HG02759 (cell line): ENCODE data around the gene FBXO36.
A peak's percentile ranks its signal among the peaks of the same experiment; 100 is the strongest.
"Not testable (repeated sequence)": the region's sequence is repeated elsewhere in the genome, so short reads cannot be mapped to it uniquely, and the experiment has no call there.

Experiments used
- ATAC-seq: cut with Tn5 transposase; IDR thresholded peaks from one replicate; pipeline ENCODE4 v1.9.1; 2021; ENCODE audit warnings: mild to moderate bottlenecking, moderate library complexity; ENCODE audit not compliant: unreplicated experiment

Gene FBXO36

DNA sequence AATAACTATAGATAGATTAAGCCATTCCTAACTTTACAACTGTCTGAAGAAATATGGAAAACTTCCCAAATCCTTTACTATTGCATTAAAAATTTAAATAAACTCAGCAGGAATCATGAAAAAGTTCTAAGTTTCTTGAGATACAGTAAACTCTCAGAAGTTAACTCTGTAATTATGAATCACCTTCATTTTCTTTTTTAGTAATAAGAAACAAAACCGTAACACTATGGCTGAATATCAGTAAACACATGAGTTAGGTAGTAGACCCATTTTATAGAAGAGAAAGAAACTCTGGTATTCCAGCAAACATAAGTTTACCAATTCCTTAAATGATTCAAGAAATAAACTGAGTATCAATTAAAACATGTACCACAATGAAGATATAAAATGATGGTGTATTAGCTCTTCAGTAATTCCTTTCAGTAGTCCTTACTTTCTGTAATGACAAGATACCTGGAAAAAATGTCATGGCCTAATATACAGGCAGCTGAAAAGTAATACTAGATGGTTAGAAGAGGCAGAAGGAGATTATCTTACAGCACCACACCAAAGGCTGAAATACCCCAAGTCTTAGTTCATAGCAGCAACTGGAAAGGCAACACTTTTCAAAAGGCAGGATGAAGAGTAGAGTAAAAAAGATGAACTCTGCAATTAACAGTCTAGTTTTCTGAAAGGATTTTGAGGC, 12.0 kb upstream of the FBXO36 start:
- ATAC-seq = peak; percentile 35

DNA sequence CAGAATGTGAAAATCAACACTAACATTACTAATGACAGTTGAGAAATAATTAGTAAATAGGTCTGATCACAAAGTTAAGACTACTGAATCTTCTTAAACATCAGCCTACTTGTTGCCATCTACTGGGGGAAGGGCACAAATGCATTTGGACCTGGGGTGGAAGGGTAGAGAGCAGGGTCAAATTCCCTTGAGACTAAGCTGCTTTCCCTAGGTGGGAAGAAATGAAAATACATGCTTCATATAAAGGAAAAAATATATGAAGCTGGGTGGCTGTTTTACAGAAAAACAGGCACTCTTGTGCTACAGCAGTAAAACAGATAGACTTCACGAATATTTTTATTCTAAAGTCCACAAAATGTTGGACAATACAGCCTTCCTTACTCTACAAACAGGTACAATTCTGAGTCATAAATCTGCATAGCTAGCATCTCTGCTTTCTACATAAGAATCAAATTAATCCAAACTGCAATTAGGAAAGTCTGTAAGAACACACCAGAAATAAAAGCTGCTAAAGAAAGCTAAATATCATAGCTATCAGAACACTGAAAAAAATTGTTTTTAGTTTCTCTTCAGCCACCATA, 11.4 kb upstream of the FBXO36 start:
- peak; percentile 81 for ATAC-seq

DNA sequence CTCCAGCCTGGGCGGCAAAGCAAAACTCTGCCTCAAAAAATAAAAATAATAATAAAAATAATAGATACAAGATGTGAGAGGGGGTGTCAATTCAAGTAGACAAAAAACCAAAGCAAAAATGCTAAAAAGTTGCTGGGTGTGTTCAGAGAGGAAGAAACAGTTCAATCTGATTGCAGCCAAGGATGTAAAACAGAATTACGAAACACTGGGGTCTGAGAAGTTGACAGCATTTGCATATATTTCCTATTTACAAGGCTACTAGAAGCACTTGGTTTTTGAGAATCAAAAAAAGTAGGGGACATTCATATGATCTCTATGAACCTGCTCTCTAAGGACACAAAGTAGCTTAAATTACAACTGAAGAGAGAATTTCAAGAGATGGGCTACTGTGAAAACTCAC, 8.1 kb upstream of the FBXO36 start:
- ATAC-seq = no peak

DNA sequence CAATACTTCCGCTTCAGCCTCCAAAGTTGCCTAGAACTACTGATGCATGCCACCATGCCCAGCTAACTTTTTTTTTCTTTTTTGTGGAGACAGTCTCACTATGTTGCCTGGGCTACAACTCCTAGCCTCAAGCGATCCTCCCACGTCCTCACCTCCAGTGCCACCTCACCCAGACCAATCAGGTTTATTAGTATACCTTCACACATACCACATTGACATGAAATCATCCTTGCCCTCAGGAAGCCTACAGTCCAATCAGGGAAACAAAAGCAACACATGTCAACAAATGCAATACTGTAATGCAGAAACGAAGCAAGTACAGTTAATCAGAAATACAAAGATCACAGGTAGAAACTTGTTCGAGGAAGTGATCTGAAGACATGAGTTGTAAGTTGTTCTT, 4.5 kb upstream of the FBXO36 start:
- no peak for ATAC-seq

DNA sequence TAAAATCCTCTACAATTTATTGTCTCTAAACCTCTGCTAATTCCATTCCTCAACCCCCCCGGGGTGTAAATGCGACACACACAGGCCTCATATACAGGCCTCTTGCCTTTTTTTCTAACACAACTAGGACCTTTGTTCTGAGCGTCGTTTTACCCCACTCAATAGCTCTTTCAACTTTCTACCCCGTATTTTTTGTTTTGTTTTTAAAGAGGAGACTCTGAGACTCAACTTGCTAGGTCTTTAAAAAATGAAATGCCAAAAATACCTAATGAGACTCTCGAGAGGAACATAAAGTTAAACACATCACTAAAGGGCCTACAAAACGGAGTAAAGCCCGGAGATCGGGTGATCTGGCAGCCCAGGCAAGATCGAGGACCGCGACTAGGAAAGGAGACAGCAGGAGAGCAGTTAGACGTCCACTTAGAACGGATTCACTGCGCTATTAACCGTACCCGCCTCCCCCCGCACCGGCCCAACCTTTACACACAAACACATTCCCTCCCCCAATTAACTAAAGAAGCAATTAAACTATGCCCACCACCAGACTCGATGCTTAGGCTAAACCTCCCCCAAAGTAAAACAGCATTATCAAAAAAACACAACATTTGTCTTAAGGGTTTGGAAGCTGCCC, 2.2 kb upstream of the FBXO36 start:
- ATAC-seq = no peak

DNA sequence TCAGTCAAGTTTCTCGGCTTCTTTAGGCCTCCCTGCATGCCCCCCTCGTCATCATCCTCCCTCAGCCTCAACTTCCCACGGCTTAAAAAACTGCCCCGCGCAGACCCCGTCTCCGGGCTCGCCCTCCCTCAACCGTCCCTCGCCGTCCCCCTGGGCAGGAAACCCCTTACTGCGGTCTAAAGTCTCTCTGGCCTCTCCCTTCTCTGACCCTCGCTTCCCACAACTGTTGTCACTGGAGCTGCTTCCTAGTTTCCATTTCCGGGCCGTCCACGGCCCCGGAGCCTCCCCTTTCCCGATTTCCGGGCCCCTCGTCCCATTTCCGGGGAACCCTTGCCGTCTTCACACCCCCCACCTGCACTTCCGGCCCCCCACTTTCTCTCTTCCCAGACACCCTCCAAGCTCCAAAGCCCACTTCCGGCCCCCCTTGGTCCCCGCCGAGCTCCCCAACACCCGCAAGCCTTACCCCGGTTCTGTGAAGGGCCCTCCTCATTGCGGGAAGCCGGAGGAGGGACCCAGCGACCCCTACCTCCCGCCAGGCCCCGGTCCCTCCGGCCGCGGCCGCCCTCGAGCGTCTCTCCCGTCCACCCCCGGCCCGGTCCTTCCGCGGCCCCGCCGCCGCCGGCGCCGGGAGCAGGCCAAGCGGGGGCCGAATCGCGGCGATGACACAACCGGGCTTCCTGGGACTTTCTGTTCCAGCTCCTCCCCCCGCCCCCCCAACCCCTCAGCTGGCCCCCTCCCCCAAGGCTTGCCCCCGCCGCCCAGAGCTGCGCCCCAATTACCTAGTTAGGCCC, 1.0 kb upstream of the FBXO36 start:
- ATAC-seq = peak; percentile 27

DNA sequence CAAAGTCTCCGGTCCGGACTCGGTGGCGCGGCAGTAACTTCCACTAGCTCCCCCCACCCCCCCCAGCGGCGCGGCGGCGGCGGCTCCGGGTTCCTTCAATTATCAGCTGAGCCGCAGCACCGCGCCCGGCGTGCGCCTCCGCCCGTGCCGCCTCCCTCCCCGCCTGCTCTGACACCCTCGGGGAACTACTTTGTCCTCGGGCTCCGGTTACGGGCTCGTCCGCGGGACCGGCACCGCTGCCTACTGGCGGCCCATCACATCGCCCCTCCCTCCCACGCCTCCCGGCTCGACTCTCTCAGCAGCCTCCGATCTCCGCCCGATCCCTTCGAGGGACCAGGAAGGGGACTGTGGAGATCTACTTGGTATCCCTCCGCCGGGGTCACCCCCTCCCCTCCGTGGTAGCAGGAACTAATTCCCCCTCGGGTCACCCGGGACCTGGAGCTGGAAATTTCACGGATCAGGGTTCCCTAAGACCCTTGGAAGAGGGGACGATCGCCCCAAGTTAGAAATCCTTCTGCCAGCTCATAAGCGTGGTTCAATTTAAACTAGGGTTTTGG, 333 bp upstream of the FBXO36 start, which contains the start of gene TRIP12:
TSS of gene TRIP12 (minus strand) at position 118 of the 557 bp plus-strand sequence. CDS start 41,930 bp downstream, outside the sequence.
- peak; percentile 73 for ATAC-seq

DNA sequence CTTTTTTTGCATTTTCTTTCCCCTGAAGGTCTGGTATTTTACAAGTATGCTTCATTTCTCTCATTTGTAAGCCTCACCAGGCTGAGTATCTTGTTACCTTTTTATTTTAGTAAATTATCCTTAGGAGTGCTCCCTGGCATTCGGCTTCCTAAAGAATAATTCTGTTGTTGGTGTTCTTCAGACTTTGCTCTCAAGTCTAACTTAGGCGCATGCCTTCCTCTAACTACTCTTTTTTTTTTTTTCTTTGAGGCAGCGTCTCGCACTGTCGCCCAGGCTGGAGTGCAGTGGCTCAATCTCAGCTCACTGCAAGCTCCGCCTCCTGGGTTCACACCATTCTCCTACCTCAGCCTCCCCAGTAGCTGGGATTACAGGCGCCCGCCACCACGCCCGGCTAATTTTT, 2.2 kb downstream of the FBXO36 start:
- not testable (repeated sequence) for ATAC-seq

DNA sequence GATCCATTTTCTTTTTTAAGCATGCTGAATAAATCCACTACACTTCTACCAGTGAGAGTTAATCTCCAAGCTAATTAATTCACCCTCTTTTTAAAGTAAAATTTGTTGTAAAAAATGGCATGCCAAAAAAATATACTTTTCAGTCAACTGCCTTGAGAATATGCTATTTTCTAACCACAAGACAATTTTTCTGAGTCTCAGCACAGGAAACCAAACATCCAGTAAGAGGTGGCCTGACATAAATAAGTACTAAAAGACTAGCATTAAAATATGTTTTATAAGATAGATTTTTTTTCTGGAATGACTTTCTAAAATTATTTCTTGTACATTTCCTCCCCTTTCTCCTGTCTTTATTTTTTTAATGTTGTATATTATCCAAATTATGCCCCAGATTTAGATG, 2.9 kb downstream of the FBXO36 start:
- no peak for ATAC-seq

DNA sequence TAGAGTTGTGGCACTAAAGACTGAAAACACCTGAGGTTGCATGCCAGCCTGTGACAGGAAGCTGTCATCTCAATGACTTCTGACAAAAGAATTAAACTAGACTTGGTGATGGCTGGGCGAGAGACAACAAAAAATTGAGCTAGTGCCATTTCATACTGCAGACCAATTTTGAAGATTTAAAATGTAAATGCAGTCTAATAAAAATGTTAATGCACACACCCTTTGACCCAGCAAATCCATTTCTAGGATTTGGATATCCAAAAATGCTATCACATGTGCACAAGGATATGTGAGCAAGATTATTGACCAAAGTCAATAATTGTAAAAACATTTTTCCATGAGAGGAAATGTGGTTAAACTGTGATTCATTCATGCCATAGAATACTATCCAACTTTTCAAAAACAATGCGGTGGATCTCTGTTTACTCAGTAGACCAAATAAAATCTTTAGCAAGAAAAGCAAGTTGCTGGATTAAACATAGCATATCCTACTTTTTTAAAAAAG, 5.6 kb downstream of the FBXO36 start:
- no peak for ATAC-seq

DNA sequence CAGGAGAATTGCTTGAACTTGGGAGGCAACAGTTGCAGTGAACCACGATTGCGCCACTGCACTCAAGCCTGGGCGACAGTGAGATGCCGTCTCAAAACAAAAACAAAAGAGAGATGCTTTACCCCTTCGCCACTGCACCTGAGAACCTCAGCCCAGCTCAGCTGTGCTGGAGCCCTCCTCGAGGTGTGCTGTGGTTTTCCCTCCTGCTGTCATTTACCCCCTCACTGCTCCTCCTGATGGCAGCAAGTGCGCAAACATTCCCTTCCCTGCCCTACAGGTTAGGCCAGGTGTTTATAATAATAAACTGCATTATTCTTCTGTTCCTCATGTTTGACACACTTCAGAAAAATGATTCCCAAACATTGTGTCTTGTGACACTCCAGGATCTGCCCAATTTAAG, 8.4 kb downstream of the FBXO36 start:
- ATAC-seq = no peak

DNA sequence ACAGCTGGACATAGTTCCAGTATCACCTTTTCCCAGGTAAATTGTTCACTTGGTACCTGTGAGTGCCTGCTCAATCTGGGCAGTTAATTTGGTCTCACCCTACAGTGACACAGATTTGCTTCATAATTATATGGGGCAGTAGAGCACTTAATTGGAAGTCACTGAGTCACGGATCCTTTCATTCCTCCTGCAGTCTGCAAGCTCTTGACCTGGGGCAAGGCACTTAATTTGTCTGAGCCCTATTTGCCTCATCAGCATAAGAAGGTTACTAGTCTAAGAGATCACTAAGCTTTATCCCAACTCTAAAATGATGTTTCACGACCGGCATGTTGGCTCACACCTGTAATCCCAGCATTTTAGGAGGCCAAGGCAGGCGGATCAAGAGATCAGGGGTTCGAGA, 8.9 kb downstream of the FBXO36 start:
- no peak for ATAC-seq

DNA sequence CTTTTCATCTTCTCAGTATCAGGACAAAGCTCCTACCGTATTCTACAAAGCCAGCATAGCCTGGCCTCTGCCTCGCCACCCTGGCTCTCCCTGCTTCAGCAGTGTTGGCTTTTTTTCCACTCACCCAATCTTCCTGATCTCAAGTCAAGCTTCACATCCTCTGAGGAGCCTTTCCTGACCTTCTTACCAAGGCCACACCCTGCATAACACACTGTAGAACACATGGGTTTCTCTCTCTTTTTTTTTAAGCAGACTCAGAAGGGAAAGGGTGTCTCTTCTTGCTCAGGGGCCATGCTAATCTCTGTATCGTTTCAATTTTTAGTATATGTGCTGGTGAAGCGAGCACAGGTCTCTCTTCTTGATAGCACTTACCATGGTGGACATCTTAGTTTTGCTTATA, 15.2 kb downstream of the FBXO36 start:
- no peak for ATAC-seq

DNA sequence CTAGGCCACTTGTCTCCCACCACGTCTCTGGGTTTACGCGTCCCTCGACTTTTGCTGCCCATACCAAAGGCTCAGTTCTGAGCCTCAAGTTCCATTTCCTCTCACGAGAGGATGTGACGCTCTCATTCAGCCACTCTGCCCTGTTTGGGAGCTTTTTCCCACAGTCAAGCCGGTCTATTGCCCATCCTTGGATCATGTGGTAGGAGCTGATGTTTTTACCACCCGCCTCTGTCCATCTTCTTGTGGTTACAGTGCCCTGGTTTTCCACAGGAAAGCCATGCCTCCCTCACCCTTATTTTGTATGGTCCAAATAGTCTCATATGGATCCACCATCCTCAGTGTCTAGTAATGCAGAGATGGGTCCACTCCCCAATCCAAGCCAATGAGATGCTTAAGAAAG, 20.4 kb downstream of the FBXO36 start:
- no peak for ATAC-seq

DNA sequence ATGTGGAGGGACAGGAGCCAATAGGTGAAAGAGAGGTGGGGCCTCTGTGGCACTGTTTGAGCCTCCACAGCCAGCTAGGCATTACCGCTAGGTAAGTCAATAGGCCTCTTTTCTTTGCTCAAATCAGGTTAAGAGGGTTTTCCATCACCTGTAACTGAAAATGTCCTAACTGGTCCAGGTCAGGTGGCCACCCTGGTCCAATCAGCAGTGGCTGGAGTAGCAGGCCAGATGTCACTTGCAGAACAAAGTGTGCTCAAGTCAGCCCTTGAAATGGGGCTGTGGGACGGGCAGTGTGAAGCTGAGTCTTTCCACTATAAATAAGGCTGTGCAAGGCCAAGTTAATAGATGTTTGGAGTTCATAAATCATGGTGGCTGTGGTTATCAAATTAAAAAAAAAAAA, 20.9 kb downstream of the FBXO36 start:
- no peak for ATAC-seq

DNA sequence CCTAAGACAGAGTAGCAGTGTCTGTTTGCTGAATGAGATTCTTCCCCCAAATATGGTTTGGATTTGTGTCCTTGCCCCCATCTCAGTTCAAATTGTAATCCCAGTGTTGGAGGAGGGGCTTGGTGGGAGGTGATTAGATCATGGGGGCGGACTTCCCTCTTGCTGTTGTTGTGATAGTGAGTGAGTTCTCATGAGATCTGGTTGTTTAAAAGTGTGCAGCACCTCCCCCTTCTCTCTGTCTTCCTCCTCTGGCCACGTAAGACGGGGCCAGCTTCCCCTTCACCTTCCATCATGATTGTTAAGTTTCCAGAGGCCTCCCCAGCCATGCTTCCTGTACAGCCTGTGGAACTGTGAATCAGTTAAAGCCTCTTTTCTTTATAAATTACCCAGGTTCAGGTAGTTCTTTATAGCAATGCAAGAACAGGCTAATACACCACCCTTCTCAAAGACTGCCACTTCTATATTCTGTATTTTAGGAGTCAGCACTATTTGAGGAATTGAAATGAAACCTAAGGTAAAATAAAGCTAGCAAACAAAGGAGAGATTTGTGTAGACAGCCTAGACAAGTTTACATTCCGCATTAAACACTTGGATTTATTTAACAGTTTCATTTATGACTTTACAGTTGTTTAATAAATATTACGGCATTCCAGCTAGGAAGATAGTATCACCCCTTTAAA, 21.6 kb downstream of the FBXO36 start:
- no peak for ATAC-seq

DNA sequence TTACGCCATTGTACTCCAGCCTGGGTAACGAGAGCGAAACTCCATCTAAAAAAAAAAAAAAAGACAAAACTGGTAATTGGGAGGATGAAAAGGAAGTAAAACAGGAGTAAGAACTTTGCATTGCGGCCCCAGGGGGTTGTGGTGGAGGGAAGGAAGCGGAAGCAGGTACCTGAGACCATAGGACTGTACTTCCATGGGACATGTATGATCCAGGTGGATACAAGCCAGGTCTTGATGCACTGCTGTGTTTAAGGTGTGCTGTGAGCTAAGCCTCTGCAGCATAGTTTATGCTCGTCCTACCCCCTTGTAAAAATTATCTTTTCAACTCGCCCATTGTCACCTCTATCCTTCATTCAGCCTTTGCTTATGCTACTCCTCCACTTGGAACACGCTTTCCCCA, 23.7 kb downstream of the FBXO36 start:
- no peak for ATAC-seq

DNA sequence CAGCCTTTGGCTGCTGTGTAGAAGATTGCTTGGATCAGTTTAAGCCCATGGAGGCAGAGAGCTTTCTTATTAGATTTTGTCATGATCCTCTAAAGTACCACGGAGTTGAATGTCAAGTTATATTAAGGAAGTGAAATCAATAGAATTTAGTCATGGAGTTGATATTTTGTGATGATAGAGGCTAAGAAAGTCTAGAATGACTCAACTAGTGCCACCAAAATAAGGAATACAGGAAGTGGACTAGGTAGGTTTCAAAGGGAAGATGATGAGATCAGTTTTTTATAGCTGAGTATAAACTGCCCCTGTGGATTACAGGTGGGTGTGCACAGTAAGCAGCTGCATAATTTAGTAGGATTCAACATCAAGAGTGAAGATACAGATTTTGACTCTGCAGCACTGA, 25.2 kb downstream of the FBXO36 start:
- ATAC-seq = peak; percentile 58

DNA sequence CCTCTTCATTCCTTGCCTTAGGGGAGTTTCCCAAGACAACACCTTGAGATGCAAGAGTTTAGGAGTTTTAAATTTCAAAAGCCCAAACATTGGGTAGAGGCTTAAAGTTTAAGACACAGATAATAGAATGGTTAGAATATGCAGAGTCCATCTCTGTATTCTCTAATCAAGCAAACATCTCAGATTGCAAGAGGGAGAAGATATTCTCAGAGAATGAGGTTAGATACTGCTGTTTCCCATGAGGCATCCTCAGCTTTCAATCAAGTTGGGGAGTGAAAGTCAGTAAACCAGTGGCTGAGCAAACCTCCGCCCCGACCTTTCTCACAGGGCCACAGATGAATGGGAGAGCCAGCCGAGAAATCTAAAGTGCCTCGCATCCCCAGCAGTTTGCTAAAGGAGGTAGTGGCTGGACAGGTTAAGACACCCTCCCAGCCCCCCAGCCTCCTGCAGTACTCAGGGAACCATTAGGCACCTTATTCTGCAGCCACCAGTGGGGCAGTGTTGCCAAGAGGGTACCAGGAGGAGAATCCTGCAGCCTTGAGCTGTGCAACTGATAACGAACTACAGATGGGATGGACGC, 30.0 kb downstream of the FBXO36 start:
- ATAC-seq = no peak

DNA sequence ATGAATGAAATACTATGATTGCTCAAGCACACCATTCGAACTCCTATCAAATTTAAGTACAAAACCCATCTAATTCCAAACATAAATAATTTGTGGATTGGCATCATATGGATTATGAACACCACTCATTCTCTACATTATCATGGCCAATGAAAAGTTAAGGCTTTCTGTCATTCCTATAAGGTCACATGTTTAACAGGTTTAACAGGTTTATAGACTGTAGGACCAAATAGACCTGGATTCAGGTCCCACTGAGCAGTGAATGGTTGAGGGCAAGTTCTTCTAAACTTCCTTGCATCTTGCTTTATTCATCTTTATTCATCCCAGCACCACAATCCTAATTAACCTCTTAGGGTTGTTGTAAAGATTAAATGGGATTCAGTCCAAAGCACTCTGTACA, 33.4 kb downstream of the FBXO36 start:
- ATAC-seq = no peak
